HG03432 (cell line): ENCODE results near the gene ZAR1.
A peak's percentile ranks its signal among the peaks of the same experiment; 100 is the strongest.
"Not testable (repeated sequence)": the region's sequence is repeated elsewhere in the genome, so short reads cannot be mapped to it uniquely, and the experiment has no call there.

Experiments used
- ATAC-seq: cut with Tn5 transposase; IDR thresholded peaks from one replicate; pipeline ENCODE4 v1.9.1; 2021; ENCODE audit warnings: mild to moderate bottlenecking, moderate library complexity; ENCODE audit not compliant: unreplicated experiment

ZAR1 gene, protein sequence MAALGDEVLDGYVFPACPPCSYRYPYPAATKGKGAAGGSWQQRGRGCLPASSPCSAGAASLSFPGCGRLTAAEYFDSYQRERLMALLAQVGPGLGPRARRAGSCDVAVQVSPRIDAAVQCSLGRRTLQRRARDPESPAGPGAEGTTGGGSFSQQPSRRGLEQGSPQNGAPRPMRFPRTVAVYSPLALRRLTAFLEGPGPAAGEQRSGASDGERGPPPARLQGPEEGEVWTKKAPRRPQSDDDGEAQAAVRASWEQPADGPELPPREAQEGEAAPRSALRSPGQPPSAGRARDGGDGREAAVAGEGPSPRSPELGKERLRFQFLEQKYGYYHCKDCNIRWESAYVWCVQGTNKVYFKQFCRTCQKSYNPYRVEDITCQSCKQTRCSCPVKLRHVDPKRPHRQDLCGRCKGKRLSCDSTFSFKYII

GRCh38 chr4:48490012-48490679, at the start of gene ZAR1:
Gene ZAR1 (plus strand): TSS chr4:48490252. CDS start chr4:48490292, 40 bp downstream.
- ATAC-seq = peak; percentile 50

DNA sequence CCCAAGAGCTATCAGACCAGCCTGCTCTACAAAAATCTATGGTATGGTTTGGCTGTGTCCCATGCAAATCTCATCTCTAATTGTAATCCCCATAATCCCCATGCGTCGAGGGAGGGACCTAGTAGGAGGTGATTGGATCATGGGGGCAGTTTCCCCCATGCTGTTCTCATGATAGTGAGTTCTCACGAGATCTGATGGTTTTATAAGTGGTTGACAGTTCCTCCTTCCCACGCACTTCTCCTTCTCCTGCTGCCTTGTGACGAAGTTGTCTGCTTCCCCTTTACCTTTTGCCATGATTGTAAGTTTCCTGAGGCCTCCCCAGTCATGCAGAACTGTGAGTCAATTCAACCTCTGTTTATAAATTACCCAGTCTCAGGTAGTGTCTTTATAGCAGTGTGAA, 49.1 kb upstream of the ZAR1 start:
- ATAC-seq = not testable (repeated sequence)

GRCh38 chr4:48445704-48446103, 44.3 kb upstream of the ZAR1 start:
- ATAC-seq = no peak

DNA sequence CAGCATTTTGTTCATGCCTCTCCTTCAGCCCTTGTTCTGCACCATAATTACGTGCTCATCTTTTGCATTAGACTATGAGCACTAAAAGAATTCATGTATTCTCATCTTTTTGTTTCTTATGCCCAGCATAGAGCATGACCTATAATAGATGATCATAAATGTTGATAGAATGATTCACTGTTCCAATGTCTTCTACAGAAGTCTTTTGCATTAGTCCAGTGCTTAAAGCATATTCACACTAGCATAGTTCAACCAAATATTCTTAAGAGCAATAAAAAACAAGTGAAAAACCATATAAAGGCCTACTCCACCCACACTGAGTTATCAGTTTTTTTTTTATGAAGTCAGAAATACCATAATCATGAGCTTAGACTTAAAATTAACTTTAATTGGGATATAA, 43.4 kb upstream of the ZAR1 start:
- no peak for ATAC-seq

DNA sequence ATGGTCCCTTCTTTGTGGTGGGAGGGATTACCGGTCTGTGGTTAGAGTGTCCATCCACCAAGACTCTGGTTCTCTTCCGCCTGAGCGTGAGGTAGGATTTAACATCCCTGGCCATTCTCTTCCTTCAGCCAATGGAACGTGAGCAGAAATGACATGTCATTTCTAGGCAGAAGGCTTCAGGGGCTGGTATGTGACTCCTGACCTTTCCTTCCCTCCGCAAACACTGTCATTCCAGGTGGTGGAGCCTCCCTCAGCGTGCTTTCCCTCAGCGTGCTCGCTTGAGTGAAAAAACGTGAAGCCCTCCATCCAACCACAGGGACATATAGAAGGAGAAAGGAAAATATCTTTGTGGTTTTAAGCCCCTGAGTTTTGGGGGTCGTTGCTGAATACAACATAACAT, 40.9 kb upstream of the ZAR1 start:
- ATAC-seq = no peak

GRCh38 chr4:48450740-48451139, 39.3 kb upstream of the ZAR1 start:
- ATAC-seq = no peak

- ATAC-seq = not testable (repeated sequence)
Observed at GRCh38 chr4:48451656-48452055, 38.4 kb upstream of the ZAR1 start.

GRCh38 chr4:48454591-48454990, 35.5 kb upstream of the ZAR1 start:
- no peak for ATAC-seq

- ATAC-seq = no peak
Observed at GRCh38 chr4:48461000-48461399, 29.1 kb upstream of the ZAR1 start.

DNA sequence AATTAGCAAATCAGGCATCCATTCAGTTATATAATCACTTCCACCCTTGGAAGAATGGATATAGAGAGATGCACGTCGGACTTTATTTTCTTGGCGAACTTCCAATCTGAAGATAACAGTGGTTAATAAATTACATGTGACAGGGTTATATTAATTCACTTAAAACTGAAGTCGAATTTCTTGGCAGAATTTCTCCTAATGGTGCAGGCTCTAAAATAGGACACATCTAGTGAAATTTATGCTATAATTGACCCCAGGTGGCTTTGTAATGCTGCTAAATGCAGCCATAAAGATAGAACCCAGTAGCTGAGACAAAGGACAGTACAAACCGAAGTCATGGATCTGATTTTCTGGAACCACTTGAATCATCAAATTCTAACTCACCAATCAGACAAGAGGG, 27.7 kb upstream of the ZAR1 start:
- ATAC-seq = no peak

- no peak for ATAC-seq
Observed at GRCh38 chr4:48467442-48467841, 22.6 kb upstream of the ZAR1 start.

DNA sequence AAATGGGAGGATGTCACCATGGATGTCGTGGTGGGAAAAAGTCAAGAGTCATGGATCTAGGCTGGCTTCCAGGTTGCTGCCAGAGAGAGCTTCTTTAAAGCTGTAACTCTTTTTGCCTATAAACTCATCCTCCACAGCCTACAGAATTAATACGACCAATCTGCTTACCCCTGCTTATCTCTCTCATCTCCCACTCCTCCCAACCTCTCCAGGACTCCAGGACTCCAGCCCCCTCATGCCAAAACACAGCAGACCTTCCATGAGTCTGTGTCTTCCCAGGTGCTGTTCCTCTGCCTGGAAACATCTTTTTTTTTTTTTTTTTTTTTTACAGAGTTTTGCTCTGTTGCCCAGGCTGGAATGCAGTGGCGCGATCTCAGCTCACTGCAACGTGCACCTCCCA, 22.2 kb upstream of the ZAR1 start:
- ATAC-seq = no peak

DNA sequence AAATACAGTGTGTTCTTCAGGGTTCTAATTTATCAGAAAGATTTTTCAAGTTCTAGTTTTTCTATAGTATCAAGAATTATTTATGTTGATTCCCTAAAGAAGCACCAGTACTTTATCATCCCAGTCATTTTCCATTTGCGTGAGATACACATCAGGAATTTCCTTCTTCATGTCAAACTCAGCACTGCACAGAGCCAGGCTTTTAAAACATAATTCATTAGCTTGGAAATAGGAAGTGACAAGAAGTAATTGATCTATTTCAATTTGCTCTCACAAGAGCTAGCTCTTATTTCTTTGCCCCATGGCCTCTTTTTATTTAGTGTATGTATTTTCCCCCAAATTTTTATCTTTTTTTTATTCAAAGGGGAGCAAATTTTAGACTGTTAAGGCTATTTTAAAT, 19.9 kb upstream of the ZAR1 start:
- ATAC-seq = no peak

DNA sequence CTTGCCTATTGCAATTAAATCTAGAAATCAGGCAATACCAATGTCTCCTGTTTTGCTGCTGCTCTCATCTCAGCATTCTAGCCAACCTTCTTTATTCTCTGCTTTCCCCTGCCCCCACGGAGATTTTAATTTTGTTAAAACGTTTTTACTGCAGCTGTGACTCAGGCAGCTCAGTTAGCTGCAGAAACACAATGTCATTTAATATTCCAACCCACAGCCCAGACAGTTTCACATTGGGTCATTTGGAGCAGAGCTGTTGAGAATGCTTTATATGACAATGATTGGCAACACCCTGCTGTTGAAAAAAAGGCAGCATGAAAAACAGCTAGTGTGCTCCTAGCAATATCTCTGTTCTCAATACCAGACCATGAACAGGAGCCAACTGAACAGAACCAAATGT, 19.5 kb upstream of the ZAR1 start:
- no peak for ATAC-seq

DNA sequence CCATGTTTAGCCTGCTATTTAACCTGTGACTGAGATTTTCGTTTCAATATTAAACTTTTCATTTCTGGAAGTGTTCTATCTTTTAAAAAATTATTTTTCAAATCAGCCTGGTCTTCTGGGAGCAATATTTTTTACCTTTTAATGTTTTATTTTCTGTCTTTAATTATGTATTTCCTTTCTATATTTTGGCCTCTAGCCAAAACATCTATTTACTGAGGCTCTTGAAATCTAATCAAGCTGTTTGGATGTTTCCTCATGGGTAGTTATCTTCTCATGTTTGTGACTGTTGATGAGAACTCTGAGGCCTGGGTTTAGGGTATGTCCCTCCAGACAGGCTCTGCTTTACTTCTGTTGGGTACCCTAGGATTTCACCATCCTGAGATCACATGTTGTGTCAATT, 17.3 kb upstream of the ZAR1 start:
- ATAC-seq = no peak

DNA sequence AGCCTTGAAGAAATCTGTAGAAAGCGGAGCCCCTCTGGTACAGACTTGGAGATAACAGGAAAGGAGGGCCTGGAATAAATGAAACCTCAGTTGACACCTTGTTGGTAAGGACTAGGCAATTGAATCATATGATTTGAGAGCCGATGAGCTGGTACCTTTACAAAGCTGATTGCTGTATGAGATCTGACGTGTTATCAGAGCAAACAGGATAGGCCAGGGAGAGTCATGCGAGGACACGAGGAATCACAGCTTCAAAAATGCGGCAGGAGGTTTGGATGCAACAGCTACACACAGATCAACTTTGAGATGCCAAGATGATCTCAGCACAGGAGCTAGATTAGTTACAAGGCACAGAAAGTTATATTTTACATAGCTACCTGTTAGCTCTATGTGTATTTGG, 14.3 kb upstream of the ZAR1 start:
- ATAC-seq = no peak

- ATAC-seq = no peak
Observed at GRCh38 chr4:48478273-48478672, 11.8 kb upstream of the ZAR1 start.

- ATAC-seq = no peak
Observed at GRCh38 chr4:48481581-48481980, 8.5 kb upstream of the ZAR1 start.

- ATAC-seq = no peak
Observed at GRCh38 chr4:48483006-48483776, 6.9 kb upstream of the ZAR1 start, which contains the start of gene SLC10A4. Gene SLC10A4 (plus strand): TSS chr4:48483343. CDS start chr4:48483562, 219 bp downstream.

- no peak for ATAC-seq
Observed at GRCh38 chr4:48483777-48484493, 6.1 kb upstream of the ZAR1 start.
